OCI-LY1 (cell line): Measurements from ENCODE around the gene ESPL1.

Experiments
- CTCF ChIP-seq: fragments of 200-600 bp; sonication (generic), shearing (Covaris generic); IDR thresholded peaks from 2 replicates; pipeline ENCODE4 v1.5.1; 2017; ENCODE audit warnings: mild to moderate bottlenecking, antibody characterized with exemption, low read length, moderate library complexity, mixed read lengths
- EZH2 ChIP-seq: fragments of 200-600 bp; sonication (generic), shearing (Covaris generic); IDR thresholded peaks from 2 replicates; pipeline ENCODE4 v1.8.0; 2017; ENCODE audit warnings: borderline replicate concordance, mixed run types, mild to moderate bottlenecking, antibody characterized with exemption, low read length, moderate library complexity, mixed read lengths

DNA sequence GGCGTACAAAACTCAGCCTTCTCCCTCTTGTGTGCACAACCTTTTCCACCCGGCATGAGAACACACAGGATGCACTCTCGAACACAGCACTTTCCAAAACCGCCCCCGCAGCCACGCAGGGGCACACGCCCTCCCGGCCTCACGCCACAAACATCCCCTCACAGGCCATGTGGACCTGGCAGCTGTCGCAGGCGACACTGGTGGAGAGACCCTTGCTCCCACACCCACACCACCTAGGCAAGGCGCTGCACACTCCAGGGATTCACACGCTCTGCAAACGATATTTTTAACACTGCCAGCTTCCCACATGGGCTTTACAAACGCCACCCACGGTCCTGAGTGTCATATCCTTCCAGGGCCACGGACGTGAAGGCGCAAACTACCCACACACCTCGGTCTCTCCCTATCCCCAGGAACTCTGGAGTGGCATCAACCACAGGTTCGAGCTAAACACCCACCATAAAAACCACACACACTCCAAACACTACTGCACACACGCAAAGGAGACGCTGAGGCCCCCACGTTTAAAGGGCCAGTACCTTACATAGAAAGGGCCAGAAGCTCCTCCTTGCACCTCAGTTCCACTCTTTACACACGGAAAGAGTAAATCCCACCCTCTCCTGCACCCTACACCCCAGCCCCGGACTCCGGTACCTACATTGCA is 48.7 kb upstream of the ESPL1 start:
- TF ChIP-seq CTCF (no peak), EZH2 (no peak)
